NCI-H345 (cell line): ENCODE results near the gene POLR1A.
"Not testable (repeated sequence)": the region's sequence is repeated elsewhere in the genome, so short reads cannot be mapped to it uniquely, and the experiment has no call there.

Experiments
- DNase-seq: peaks from one replicate; lab custom pipeline; 2025; lab: John Stamatoyannopoulos, UW

Gene POLR1A

GRCh38 chr2:85998071-85998991, 107.4 kb downstream of the POLR1A start:
- no peak for DNase-seq

- no peak for DNase-seq
Measured at GRCh38 chr2:85997017-85997970, 108.4 kb downstream of the POLR1A start.

- DNase-seq = no peak
Measured at GRCh38 chr2:85996591-85996990, 109.1 kb downstream of the POLR1A start.

DNA sequence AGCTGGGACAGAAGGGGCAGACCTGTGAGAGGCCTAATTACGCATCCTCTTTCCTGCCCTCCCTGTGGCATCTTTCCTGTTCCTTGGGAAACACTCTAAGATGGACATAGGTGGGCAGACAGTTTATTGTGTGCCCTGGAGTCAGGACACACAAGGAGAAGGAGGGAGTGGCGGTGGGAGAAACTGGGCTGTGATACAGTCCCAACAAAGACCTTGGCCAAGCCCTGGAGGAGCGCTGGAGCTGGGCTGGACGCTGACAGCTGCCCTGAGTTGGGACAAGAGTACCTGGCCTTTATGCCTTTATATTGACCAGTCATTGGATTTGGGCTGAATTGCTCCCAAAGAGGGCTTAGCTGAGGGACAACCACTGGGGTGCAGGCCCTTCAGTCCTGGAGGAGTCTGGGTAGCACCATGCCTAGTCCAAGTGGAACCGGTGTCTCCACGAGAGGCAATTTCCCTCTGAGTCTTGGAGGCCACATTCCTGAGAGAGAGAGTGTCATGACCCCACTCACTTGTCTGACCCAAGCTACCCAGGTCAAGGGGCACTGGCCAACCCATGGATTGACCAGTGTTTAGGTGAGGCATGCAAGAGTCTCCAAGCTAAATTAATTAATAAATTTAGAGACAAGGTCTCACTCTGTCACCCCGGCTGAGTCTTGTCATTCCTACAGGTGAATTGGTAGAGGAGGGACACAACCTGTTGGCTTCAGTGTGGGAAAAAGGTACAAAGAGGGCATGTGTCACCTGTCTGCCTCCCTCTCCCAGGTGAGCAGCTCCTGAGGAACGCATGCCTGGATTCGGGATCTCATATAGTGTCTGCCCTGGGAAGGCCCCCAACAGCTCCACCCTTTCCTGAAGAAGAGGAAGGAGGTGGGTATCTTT, 109.8 kb downstream of the POLR1A start:
- no peak for DNase-seq

GRCh38 chr2:85994897-85995647, 110.6 kb downstream of the POLR1A start:
- DNase-seq = no peak

DNA sequence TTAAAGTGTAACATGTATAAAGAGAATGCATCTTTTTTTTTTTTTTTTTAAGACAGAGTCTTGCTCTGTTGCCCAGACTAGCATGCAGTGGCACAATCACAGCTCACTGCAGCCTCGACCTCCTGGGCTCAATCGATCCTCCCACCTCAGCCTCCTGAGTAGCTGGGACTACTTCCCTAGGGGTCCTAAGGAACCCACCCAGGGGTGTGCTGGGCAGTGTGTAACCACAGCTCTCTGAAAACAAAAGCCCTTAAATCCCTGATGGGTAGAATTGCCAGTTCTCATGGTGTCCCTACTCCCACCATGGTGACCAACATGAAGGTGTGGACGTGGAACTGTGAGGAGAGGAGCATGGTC, 111.3 kb downstream of the POLR1A start:
- DNase-seq = no peak

DNA sequence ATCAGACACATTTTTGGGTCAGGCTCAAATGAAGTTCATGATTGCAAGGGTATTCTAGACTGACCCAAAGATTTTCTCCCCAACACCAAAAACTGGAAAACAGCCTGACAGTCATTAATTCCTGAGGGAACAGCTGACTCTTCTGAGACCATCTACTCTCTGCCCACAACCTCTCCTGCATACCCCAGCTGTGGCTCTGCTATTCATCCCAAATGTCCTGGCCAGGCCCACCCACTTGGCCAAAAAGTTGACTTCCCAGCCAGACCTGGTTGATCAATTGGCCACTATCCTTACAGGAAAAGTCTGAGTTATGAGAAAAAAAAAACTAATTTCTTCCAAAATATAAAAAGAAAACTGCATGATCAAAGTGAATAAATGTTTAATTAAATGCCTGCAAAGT, 113.1 kb downstream of the POLR1A start:
- DNase-seq = no peak

DNA sequence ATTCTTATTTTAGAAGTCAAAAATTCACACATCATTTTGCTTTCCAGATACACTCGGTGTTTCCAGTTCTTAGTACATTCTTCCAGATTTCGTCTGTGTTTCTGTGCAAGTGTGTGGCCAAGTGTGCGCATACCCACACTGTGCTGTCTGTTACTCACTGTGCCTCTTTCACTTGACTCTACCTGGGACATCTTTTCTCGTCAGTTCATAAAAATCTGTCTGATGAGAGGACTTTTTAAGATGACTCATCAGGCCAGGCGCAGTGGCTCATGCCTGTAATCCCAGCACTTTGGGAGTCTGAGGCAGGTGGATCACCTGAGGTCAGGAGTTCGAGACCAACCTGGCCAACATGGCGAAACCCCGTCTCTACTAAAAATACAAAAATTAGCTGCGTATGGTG, 113.6 kb downstream of the POLR1A start:
- DNase-seq = not testable (repeated sequence)

DNA sequence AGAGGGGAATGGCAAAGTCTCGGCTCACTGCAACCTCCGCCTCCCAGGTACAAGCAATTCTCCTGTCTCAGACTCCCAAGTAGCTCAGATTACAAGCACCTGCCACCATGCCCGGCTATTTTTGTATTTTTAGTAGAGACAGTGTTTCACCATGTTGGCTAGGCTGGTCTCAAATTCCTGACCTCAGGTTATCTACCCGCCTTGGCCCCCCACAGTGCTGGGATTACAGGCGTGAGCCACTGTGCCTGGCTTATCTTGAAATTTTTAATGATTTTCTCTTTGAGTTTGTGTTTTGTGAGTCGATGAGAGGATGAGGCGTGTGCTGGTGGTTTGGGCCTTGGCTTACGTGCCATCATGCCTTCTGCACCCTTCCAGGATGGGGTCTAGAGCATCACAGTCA, 115.6 kb downstream of the POLR1A start:
- DNase-seq = no peak

DNA sequence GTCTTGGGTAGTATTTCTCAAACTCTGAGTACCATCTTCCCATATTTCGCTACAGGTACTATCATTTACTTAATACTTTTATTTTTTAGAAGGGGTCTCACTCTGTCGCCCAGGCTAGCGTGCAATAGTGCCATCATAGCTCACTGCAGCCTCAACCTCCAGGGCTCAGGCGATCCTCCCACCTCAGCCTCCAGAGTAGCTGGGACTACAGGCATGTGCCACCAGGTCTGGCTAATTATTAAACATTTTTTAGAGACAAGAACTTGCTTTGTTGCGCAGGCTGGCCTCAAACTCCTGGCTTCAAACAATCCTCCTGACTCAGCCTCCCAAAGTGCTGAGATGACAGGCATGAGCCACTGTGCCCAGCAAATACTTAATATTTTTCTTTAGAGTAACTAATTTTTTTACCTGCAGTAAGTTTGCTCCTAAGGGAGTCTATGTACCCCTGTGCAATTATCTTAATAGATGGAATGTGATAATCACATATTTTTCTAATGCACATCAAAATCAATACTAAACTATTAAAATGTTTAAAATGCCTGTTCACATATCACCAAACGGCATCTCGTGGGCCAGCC, 116.3 kb downstream of the POLR1A start:
- DNase-seq = no peak

- DNase-seq = no peak
Measured at GRCh38 chr2:85988914-85989270, 116.8 kb downstream of the POLR1A start.

GRCh38 chr2:85988175-85988913, 117.3 kb downstream of the POLR1A start:
- no peak for DNase-seq

DNA sequence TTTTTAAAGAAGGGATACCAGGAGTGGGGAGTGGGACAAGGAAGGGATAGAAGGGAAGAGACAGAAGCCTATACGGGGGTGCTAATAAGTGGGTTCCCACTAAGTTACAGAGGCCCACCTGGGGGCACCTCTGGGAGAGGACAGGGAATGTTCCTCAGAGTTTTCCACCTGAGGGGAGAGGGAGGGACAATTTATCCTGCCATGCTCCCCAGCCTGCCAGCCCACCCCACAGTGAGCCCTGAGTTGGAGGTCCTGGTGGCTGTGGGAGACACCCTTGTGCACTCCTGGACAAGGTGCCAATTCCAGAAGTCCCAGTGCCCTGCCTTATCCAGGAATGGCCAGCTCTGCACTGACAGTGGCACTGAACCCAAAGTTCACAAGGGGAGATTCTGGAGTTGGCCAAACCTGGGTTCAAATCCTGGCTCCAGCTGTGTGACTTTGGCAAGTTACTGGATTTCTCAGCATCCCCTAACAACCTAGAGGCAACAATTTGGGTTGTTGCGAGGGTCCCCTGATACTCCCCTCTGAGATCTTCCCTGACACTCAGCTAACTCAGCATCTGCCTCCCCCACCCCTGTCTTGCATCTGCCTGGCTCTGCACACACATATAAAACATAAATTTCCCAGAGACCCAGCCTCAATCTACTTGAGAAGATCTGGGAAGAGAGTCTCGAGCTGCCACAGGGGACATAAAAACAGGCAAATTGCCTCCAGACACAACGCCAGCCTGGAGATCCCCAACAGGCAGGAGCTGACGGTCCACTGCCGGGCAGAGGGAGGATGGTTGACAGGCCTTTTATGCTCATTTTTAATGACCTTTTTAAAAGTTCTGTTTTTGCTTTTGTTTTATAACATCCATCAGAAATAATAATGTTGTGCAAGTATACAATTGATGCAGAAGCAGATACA, 118.2 kb downstream of the POLR1A start:
- no peak for DNase-seq

DNA sequence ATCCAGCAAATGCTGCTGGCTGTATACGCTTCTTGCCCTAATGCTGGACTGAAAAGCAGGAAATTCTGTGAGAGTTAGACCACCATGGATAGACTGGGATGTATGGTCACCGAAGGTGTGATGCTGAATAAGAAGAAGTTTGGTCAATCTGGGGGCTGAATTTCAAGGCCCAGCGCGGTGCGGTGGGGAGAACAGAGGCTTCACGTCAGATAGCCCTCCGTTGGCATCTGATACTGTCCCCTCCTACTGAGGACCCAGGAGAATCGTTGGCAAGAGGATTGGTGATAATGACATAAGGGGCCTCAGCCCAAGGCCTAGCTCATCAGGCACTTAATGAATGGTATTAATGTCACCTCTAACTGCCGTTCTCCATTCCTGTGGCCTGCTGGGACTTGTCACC, 119.6 kb downstream of the POLR1A start:
- no peak for DNase-seq

GRCh38 chr2:85984788-85985187, 120.9 kb downstream of the POLR1A start:
- DNase-seq = no peak

DNA sequence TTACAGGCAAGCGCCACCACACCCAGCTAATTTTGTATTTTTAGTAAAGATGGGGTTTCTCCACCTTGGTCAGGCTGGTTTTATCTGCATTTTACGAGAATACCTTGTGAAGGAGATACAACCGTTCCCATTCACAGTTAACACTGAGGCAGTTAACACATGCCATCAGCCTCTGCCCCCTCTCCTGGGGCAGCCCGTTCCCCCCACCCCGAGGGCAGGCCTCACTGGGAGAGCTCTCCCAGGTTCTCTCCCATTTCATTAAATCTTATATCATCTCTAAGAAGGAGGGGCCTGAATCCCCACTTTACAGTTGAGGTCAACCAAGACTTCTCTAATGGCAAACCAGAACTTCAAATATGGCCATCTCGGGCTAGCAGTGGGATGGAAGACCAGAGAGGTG, 121.9 kb downstream of the POLR1A start:
- no peak for DNase-seq

- no peak for DNase-seq
Measured at GRCh38 chr2:85981579-85982247, 124.0 kb downstream of the POLR1A start.
